ENCODE measurements around the gene IL15.

DNA sequence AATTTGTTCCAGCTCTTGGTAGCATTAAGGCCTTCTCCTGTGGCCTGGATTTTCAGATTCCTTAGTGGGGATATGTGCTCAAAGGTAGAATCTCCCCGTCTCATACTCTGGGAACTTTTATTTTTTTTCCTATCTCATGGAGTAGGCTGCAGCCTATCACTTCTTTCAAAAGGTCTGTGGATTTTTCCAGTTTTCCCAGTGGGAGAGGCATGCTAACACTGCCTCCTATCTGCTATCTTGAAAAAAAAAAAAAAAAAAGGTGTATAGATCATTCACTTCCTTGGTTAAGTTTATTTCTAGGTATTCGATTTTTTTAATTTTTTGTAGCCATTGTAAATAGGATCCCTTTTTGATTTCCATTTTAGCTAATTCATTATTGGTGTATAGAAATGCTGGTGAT, 67.1 kb downstream of the IL15 start:
- TF ChIP-seq, protein P1, sequence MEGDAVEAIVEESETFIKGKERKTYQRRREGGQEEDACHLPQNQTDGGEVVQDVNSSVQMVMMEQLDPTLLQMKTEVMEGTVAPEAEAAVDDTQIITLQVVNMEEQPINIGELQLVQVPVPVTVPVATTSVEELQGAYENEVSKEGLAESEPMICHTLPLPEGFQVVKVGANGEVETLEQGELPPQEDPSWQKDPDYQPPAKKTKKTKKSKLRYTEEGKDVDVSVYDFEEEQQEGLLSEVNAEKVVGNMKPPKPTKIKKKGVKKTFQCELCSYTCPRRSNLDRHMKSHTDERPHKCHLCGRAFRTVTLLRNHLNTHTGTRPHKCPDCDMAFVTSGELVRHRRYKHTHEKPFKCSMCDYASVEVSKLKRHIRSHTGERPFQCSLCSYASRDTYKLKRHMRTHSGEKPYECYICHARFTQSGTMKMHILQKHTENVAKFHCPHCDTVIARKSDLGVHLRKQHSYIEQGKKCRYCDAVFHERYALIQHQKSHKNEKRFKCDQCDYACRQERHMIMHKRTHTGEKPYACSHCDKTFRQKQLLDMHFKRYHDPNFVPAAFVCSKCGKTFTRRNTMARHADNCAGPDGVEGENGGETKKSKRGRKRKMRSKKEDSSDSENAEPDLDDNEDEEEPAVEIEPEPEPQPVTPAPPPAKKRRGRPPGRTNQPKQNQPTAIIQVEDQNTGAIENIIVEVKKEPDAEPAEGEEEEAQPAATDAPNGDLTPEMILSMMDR (conservative IDR thresholded peaks at IDR 0.05; ENCODE audit: low read depth in 2 of 2): peak in 1 of 2 experiments; percentile 36; a peak in 3 of 4 replicates
- TF ChIP-seq, protein P2, sequence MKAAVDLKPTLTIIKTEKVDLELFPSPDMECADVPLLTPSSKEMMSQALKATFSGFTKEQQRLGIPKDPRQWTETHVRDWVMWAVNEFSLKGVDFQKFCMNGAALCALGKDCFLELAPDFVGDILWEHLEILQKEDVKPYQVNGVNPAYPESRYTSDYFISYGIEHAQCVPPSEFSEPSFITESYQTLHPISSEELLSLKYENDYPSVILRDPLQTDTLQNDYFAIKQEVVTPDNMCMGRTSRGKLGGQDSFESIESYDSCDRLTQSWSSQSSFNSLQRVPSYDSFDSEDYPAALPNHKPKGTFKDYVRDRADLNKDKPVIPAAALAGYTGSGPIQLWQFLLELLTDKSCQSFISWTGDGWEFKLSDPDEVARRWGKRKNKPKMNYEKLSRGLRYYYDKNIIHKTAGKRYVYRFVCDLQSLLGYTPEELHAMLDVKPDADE (IDR thresholded peaks at IDR 0.05): no peak
- no peak for TF ChIP-seq EZH2 (IDR thresholded peaks at IDR 0.05; ENCODE audit: low read depth, unreplicated experiment)
- TF ChIP-seq STAT1 (IDR thresholded peaks at IDR 0.05; ENCODE audit: unreplicated experiment): no peak
- TF ChIP-seq POLR2AphosphoS5 (IDR thresholded peaks at IDR 0.05; ENCODE audit: low read depth): no peak
- TF ChIP-seq JUNB (IDR thresholded peaks at IDR 0.05; ENCODE audit: unreplicated experiment): no peak
- no peak for TF ChIP-seq CREB1 (CRISPR knock-in tag; IDR thresholded peaks at IDR 0.05; ENCODE audit: low read depth)
